Tracheal epithelial cell (primary cell): Measurements from ENCODE around the gene OR13J1. TPM values are rescaled to one million over a fixed set of nuclear protein-coding genes. Genes with fewer than 3 reads are reported as not detected.

Experiments used
- total RNA-seq: library from RNA; depleted of rRNA; stranded (reverse); fragments of >200 nt; gene quantifications from 2 replicates; pipeline ENCODE4 v1.2.1, GENCODE V29; 2014

Gene OR13J1
- not detected in 2 replicates for total RNA-seq

GRCh38 chr9:35870351-35870923, at the start of gene OR13J1:
Gene OR13J1 (minus strand): TSS chr9:35870401. CDS start chr9:35870401, 0 bp downstream.

GRCh38 chr9:35909274-35909673, 39.1 kb upstream of the OR13J1 start, which contains the start of gene SPAAR:
Gene SPAAR (plus strand): TSS chr9:35909490. CDS start chr9:35910464, 974 bp downstream.

GRCh38 chr9:35905912-35906679, 35.9 kb upstream of the OR13J1 start, which contains the start of gene HRCT1:
Gene HRCT1 (plus strand): TSS chr9:35906202. CDS start chr9:35906288, 86 bp downstream.

GRCh38 chr9:35829084-35829763, 41.0 kb downstream of the OR13J1 start, which contains the start of gene TMEM8B:
Gene TMEM8B (plus strand): TSS chr9:35829228. CDS start chr9:35829448, 220 bp downstream.

GRCh38 chr9:35828716-35829083, 41.5 kb downstream of the OR13J1 start, which contains the start of gene FAM221B:
Gene FAM221B (minus strand): TSS chr9:35828732. CDS start chr9:35826161, 2,571 bp downstream.

Other genes starting within 250 kb of the OR13J1 start
- not detected in 2 replicates for gene SIT1, start 219.5 kb downstream of the OR13J1 start, total RNA-seq
- gene RMRP, start 212.4 kb downstream of the OR13J1 start, total RNA-seq: 9,806 and 24,624 TPM in 2 replicates
- 8.1 and 19.5 TPM in 2 replicates for gene CCDC107, start 212.1 kb downstream of the OR13J1 start, total RNA-seq
- gene ARHGEF39, start 205.2 kb downstream of the OR13J1 start, total RNA-seq: 1.3 and 4.6 TPM in 2 replicates
- 9.6 and 35.2 TPM in 2 replicates for gene CA9, start 196.5 kb downstream of the OR13J1 start, total RNA-seq
- gene TPM2, start 180.5 kb downstream of the OR13J1 start, total RNA-seq: 61.0 and 129 TPM in 2 replicates
- gene TLN1, start 138.2 kb downstream of the OR13J1 start, total RNA-seq: 92.3 and 171 TPM in 2 replicates
- gene CREB3, start 137.7 kb downstream of the OR13J1 start, total RNA-seq: 29.2 and 88.4 TPM in 2 replicates
- 26.7 and 30.7 TPM in 2 replicates for gene GBA2, start 121.2 kb downstream of the OR13J1 start, total RNA-seq
- 10.6 and 11.1 TPM in 2 replicates for gene RGP1, start 121.1 kb downstream of the OR13J1 start, total RNA-seq
- not detected in 2 replicates for gene MSMP, start 116.1 kb downstream of the OR13J1 start, total RNA-seq
- 8.7 and 12.4 TPM in 2 replicates for gene NPR2, start 78.8 kb downstream of the OR13J1 start, total RNA-seq
- under 0.01 TPM in 1 of 2 replicates, not detected in the other for gene SPAG8, start 58.1 kb downstream of the OR13J1 start, total RNA-seq
- gene HINT2, start 55.4 kb downstream of the OR13J1 start, total RNA-seq: 18.8 and 36.4 TPM in 2 replicates
- gene FAM221B, start 41.7 kb downstream of the OR13J1 start, total RNA-seq: not detected in 2 replicates
- 1.9 TPM in 2 replicates for gene TMEM8B, start 41.2 kb downstream of the OR13J1 start, total RNA-seq
- 0.85 TPM in 1 of 2 replicates, not detected in the other for gene HRCT1, start 35.8 kb upstream of the OR13J1 start, total RNA-seq
- gene SPAAR, start 39.1 kb upstream of the OR13J1 start, total RNA-seq: not detected in 2 replicates
- gene OR2S2, start 87.8 kb upstream of the OR13J1 start, total RNA-seq: not detected in 2 replicates
- 0.64 and 1.7 TPM in 2 replicates for gene RECK, start 166.5 kb upstream of the OR13J1 start, total RNA-seq